Fibroblast of skin of back (primary cell): ENCODE measurements around the gene DEFB131A.
"Not testable (repeated sequence)": the region's sequence is repeated elsewhere in the genome, so short reads cannot be mapped to it uniquely, and the experiment has no call there.

Experiments
- DNase-seq: peaks from one replicate; pipeline ENCODE4 v3.0.0-alpha.2; 2013

The DEFB131A gene

GRCh38 chr4:9495443-9495842 is 51.2 kb downstream of the DEFB131A start:
- DNase-seq = peak; percentile 36

GRCh38 chr4:9497575-9498467 is 53.6 kb downstream of the DEFB131A start:
- not testable (repeated sequence) for DNase-seq

- not testable (repeated sequence) for DNase-seq
Measured at GRCh38 chr4:9498468-9499040, 54.3 kb downstream of the DEFB131A start.

GRCh38 chr4:9499974-9500487 is 55.8 kb downstream of the DEFB131A start:
- not testable (repeated sequence) for DNase-seq
